Activated T-helper 2 cell treated with anti-CD3 and anti-CD28 coated beads, Interferon-gamma antibody, Interleukin-2, Interleukin-4, amounts not matched to agents 10 μg/mL and 5 μg/mL and 100 μg/mL, durations not matched to agents 14 hours and 24 hours and 36 hours (primary cell): ENCODE measurements around the gene ALG9. TPM values are rescaled to one million over a fixed set of nuclear protein-coding genes. Genes with fewer than 3 reads are reported as not detected.

Experiments
- DNase-seq: peaks from one replicate; pipeline ENCODE4 v3.0.0; 2021; ENCODE audit warnings: low spot score
- H3K27ac Mint-ChIP-seq: one replicate; pipeline ENCODE4 v1.8.0; 2021; ENCODE audit warnings: mixed read lengths
- H3K27me3 Mint-ChIP-seq: one replicate; pipeline ENCODE4 v1.8.0; 2021; ENCODE audit warnings: low read depth, mixed read lengths
- H3K36me3 Mint-ChIP-seq: one replicate; pipeline ENCODE4 v1.8.0; 2021; ENCODE audit warnings: low read depth, mixed read lengths
- H3K4me1 Mint-ChIP-seq: one replicate; pipeline ENCODE4 v1.8.0; 2021; ENCODE audit warnings: low read depth, mixed read lengths
- H3K4me3 Mint-ChIP-seq: one replicate; pipeline ENCODE4 v1.8.0; 2021; ENCODE audit warnings: low read depth, mild to moderate bottlenecking, moderate library complexity, mixed read lengths
- H3K9me3 Mint-ChIP-seq: one replicate; pipeline ENCODE4 v1.8.0; 2021; ENCODE audit warnings: mixed read lengths
- intact Hi-C: fragments of 100-400 bp; cut with micrococcal nuclease; formaldehyde crosslinking; loops from one replicate; pipeline ENCODE4 v1.15.1; 2023
- total RNA-seq: library from RNA; stranded (reverse); gene quantifications from 2 replicates; pipeline ENCODE4 v1.2.3, GENCODE V29; 2022

ALG9 gene
- total RNA-seq, 1 donor from 2014 or later: 33.4 TPM

GRCh38 chr11:111840143-111840542, 31.2 kb downstream of the ALG9 start:
- DNase-seq: no peak
- H3K36me3 Mint-ChIP-seq: peaks cover 39% of the 10 kb centered on the region
- H3K9me3 Mint-ChIP-seq: no peaks in the 10 kb centered on the region
- no peak overlapping the region for H3K4me3 Mint-ChIP-seq
- no peaks in the 10 kb centered on the region for H3K27me3 Mint-ChIP-seq
- no peak overlapping the region for H3K27ac Mint-ChIP-seq
- intact Hi-C loops: no loop called here
- peaks cover 10% of the 10 kb centered on the region for H3K4me1 Mint-ChIP-seq

- no peaks in the 10 kb centered on the region for H3K27me3 Mint-ChIP-seq
- intact Hi-C loops: no loop called here
- peaks cover 10% of the 10 kb centered on the region for H3K4me1 Mint-ChIP-seq
- no peak overlapping the region for H3K4me3 Mint-ChIP-seq
- no peak overlapping the region for H3K27ac Mint-ChIP-seq
- peaks cover 50% of the 10 kb centered on the region for H3K36me3 Mint-ChIP-seq
- no peak for DNase-seq
- H3K9me3 Mint-ChIP-seq: no peaks in the 10 kb centered on the region
These were observed 33.3 kb downstream of the ALG9 start for GRCh38 chr11:111838054-111838453.

- H3K9me3 Mint-ChIP-seq: no peaks in the 10 kb centered on the region
- H3K36me3 Mint-ChIP-seq: peaks cover 50% of the 10 kb centered on the region
- no peaks in the 10 kb centered on the region for H3K27me3 Mint-ChIP-seq
- H3K27ac Mint-ChIP-seq: no peak overlapping the region
- H3K4me3 Mint-ChIP-seq: no peak overlapping the region
- intact Hi-C loops: no loop called here
- H3K4me1 Mint-ChIP-seq: peaks cover 10% of the 10 kb centered on the region
- no peak for DNase-seq
These were observed 34.0 kb downstream of the ALG9 start for GRCh38 chr11:111837366-111837891.

GRCh38 chr11:111836721-111837120, 34.7 kb downstream of the ALG9 start:
- H3K4me1 Mint-ChIP-seq: peaks cover 10% of the 10 kb centered on the region
- H3K9me3 Mint-ChIP-seq: no peaks in the 10 kb centered on the region

GRCh38 chr11:111836162-111836561, 35.2 kb downstream of the ALG9 start:
- Mint-ChIP-seq H3K27ac (no peak overlapping the region), H3K9me3 (no peaks in the 10 kb centered on the region), H3K4me3 (no peak overlapping the region), H3K36me3 (peaks cover 50% of the 10 kb centered on the region), H3K27me3 (no peaks in the 10 kb centered on the region), H3K4me1 (peaks cover 8% of the 10 kb centered on the region)
- intact Hi-C loops: no loop called here
- DNase-seq: no peak

More at GRCh38 chr11:111836721-111837120, 34.7 kb downstream of the ALG9 start:
- Mint-ChIP-seq H3K36me3 (peaks cover 50% of the 10 kb centered on the region), H3K27ac (no peak overlapping the region), H3K27me3 (no peaks in the 10 kb centered on the region), H3K4me3 (no peak overlapping the region)
- intact Hi-C loops: no loop called here
- no peak for DNase-seq

GRCh38 chr11:111835665-111836064, 35.7 kb downstream of the ALG9 start:
- no peak for DNase-seq
- no peak overlapping the region for H3K4me3 Mint-ChIP-seq
- no peak overlapping the region for H3K27ac Mint-ChIP-seq
- intact Hi-C loops: no loop called here
- no peaks in the 10 kb centered on the region for H3K9me3 Mint-ChIP-seq
- peaks cover 50% of the 10 kb centered on the region for H3K36me3 Mint-ChIP-seq
- H3K4me1 Mint-ChIP-seq: peaks cover 5% of the 10 kb centered on the region
- no peaks in the 10 kb centered on the region for H3K27me3 Mint-ChIP-seq

GRCh38 chr11:111834432-111835163, 36.8 kb downstream of the ALG9 start:
- H3K27me3 Mint-ChIP-seq: no peaks in the 10 kb centered on the region
- H3K4me3 Mint-ChIP-seq: no peak overlapping the region
- no peaks in the 10 kb centered on the region for H3K9me3 Mint-ChIP-seq
- H3K4me1 Mint-ChIP-seq: peaks cover 8% of the 10 kb centered on the region
- intact Hi-C loops: no loop called here
- H3K27ac Mint-ChIP-seq: no peak overlapping the region
- DNase-seq: no peak
- H3K36me3 Mint-ChIP-seq: peaks cover 55% of the 10 kb centered on the region

GRCh38 chr11:111833524-111833923, 37.9 kb downstream of the ALG9 start:
- DNase-seq: no peak
- no peaks in the 10 kb centered on the region for H3K9me3 Mint-ChIP-seq
- intact Hi-C loops: no loop called here
- H3K4me1 Mint-ChIP-seq: peaks cover 16% of the 10 kb centered on the region
- no peaks in the 10 kb centered on the region for H3K27me3 Mint-ChIP-seq
- H3K36me3 Mint-ChIP-seq: peaks cover 60% of the 10 kb centered on the region
- H3K4me3 Mint-ChIP-seq: no peak overlapping the region
- H3K27ac Mint-ChIP-seq: no peak overlapping the region

GRCh38 chr11:111829185-111829968, 42.0 kb downstream of the ALG9 start:
- intact Hi-C loops: no loop called here
- Mint-ChIP-seq H3K36me3 (peaks cover 39% of the 10 kb centered on the region), H3K4me3 (no peak overlapping the region), H3K27ac (no peak overlapping the region), H3K9me3 (no peaks in the 10 kb centered on the region), H3K4me1 (peaks cover 11% of the 10 kb centered on the region), H3K27me3 (no peaks in the 10 kb centered on the region)
- DNase-seq: no peak

GRCh38 chr11:111826322-111826950, 44.9 kb downstream of the ALG9 start:
- H3K36me3 Mint-ChIP-seq: peaks cover 28% of the 10 kb centered on the region
- H3K4me1 Mint-ChIP-seq: peaks cover 11% of the 10 kb centered on the region
- no peak overlapping the region for H3K27ac Mint-ChIP-seq
- intact Hi-C loops: no loop called here
- H3K4me3 Mint-ChIP-seq: no peak overlapping the region
- H3K9me3 Mint-ChIP-seq: no peaks in the 10 kb centered on the region
- no peaks in the 10 kb centered on the region for H3K27me3 Mint-ChIP-seq
- DNase-seq: no peak

GRCh38 chr11:111823629-111824028, 47.8 kb downstream of the ALG9 start:
- intact Hi-C loops: no loop called here

GRCh38 chr11:111823131-111823530, 48.2 kb downstream of the ALG9 start:
- no peak for DNase-seq
- no peak overlapping the region for H3K4me3 Mint-ChIP-seq
- no peaks in the 10 kb centered on the region for H3K27me3 Mint-ChIP-seq
- no peak overlapping the region for H3K27ac Mint-ChIP-seq
- intact Hi-C loops: no loop called here
- H3K9me3 Mint-ChIP-seq: no peaks in the 10 kb centered on the region
- H3K36me3 Mint-ChIP-seq: peaks cover 19% of the 10 kb centered on the region
- no peaks in the 10 kb centered on the region for H3K4me1 Mint-ChIP-seq

More at GRCh38 chr11:111823629-111824028, 47.8 kb downstream of the ALG9 start:
- Mint-ChIP-seq H3K27me3 (no peaks in the 10 kb centered on the region), H3K9me3 (no peaks in the 10 kb centered on the region), H3K4me3 (no peak overlapping the region), H3K27ac (no peak overlapping the region), H3K36me3 (peaks cover 19% of the 10 kb centered on the region), H3K4me1 (no peaks in the 10 kb centered on the region)
- DNase-seq: no peak
